Central memory CD4-positive, alpha-beta T cell (primary cell): ENCODE results near the gene POMZP3.
"Not testable (repeated sequence)": the region's sequence is repeated elsewhere in the genome, so short reads cannot be mapped to it uniquely, and the experiment has no call there.

Experiments
- DNase-seq: peaks from one replicate; pipeline ENCODE4 v3.0.0; 2022
- total RNA-seq, 3 experiments: gene quantifications; one replicate each; lab custom pipeline; 2026; lab: John Stamatoyannopoulos, UW

POMZP3 gene
- 7.5 to 14.5 (median 10.2) reads per million in 3 experiments for total RNA-seq

DNA sequence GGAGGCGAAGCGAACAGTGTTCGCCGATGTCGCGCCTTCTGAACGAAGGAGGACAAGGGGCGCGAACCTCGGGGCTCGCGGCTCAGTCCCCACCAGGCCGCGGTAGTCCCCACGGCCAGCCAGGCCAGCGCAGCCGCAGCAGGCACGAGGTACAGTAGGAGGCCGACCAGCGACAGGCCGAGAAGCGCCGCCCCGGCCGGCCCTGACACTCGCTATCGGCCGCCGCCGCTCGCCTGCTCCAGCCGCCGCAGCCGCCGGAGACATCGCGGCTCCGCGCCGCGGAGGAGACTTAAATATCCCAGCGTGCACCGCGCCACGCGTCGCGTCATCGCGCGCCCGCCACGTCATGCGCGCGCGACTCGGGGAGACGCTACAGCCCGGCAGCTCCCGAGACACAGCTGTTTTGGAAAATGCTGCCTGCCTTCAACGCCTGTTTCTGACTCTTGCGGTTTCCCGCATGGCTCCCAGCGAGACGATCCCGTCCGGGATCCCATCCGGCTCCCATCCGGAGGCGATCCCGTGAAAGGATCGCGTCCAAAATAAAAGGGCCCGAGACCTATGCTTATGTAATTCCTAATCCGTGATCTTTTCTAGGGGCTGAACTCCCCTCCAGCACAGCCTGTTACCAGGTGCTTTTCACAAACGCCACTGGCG is at the start of gene POMZP3:
TSS of gene POMZP3 (minus strand) at position 291 of the 654 bp plus-strand sequence. CDS start 1,215 bp downstream, outside the sequence.
- peak; percentile 63 for DNase-seq

- not testable (repeated sequence) for DNase-seq
These were observed 48.7 kb upstream of the POMZP3 start for GRCh38 chr7:76675783-76676182.

DNA sequence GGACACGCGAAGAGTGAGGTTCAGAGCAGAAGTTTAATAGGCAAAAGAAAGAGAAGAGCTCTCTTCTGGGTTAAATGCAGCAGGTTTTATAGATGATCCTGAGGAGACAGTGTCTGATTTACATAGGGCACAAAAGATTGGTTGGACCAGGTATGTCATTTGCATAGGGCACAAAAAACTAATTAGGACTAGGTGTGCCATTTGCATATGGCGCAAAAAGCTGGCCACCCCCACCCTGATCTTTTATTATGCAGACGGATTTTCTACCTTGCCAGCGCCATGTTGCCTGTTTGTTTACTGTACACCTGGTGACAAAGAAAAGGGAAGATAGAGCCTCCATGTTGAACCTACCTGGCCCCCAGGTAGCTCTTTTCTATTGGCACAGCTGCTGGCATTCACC is 46.3 kb upstream of the POMZP3 start:
- not testable (repeated sequence) for DNase-seq

DNA sequence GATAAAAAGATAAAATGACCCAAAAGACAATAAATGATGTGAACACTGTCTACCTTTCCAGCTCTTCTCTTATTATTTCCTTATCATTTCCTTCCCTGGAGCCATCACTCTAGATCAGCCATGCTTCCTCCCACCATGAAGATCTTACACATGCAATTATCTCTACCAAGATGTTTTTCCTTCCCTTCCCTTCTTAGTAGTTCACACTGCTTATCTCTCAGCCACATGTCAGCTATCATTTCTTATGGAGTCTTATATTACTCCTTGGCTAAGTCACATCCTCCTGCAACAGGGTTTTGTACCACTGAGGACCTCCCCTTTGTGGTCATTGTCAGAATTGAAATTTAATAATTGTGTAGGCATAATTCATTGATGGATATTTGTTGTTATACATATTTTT is 32.1 kb upstream of the POMZP3 start:
- not testable (repeated sequence) for DNase-seq

DNA sequence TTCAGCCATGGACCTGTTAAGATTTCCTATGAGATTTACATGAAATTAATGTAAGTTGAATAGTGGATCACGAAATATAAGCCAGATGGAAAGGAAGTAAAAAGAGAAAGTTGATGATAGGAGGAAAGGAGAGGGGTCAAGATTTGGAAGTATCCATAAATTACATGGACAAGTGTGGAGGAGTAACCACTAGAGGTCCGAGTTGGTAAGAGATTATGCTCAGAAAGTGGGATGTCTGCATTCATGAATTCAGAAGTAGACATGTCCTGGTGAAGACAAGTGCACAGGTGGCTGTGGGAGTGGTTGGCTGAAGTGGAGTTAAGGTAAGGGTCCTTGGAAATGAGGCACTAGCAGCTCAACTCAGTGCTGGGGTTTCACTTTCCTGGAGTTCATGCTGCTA is 29.3 kb upstream of the POMZP3 start:
- not testable (repeated sequence) for DNase-seq

- DNase-seq = not testable (repeated sequence)
These were observed 15.5 kb upstream of the POMZP3 start for GRCh38 chr7:76642620-76643019.

DNA sequence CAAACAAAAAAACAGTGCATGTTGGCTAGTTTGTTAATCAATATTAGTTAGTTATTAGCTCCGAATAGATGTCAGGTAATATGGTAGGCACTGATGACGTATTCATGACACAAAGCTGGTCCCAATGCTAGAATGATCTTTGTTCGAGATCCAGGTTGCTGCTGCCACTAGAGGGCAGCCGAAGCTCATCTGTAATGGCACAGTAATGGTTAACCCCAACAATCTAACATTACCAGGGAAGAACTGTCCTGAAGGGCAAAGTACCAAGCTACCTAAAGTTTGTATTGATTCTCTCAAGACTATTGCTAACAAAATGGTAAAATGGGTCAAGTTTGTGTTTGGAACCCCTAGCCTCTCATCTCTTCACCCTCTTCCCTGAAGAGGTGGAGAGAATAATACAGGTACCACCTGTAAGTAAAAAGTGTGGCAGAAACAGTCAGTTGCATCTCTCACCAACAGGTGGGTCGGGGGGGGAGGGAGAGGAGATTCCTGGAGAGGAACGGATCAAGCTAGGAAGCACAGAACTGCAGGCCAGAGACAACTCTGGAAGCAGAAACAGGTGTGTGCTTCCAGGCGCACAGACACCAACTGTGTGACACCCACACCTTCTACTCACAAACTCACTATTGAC is 10.1 kb upstream of the POMZP3 start:
- DNase-seq = not testable (repeated sequence)

- DNase-seq = not testable (repeated sequence)
These were observed 498 bp downstream of the POMZP3 start for GRCh38 chr7:76626581-76626980.

- not testable (repeated sequence) for DNase-seq
These were observed 7.5 kb downstream of the POMZP3 start for GRCh38 chr7:76619439-76620190.

DNA sequence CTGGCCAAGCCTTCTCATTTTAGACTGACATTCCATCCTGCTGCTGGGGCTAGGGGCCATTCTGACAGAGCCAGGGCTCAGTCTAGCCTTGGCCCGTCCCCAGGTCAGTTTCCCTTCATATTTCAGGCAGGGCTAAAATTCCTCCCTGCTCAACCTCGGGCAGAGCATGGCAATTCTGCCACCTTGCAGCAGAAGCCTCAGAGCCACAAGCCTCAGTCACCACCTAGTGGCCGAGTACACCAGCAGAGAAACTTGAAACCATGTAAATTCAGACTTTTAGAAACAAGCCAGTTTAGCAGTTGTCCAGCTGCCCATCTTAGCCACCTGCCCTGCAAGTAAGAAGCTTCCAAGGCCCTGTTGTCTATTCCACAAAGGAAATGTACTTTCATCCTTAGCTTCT is 13.3 kb downstream of the POMZP3 start:
- DNase-seq = not testable (repeated sequence)

- DNase-seq = not testable (repeated sequence)
These were observed 14.8 kb downstream of the POMZP3 start for GRCh38 chr7:76612232-76612631.

- DNase-seq = not testable (repeated sequence)
These were observed 17.2 kb downstream of the POMZP3 start for GRCh38 chr7:76609864-76610263.

DNA sequence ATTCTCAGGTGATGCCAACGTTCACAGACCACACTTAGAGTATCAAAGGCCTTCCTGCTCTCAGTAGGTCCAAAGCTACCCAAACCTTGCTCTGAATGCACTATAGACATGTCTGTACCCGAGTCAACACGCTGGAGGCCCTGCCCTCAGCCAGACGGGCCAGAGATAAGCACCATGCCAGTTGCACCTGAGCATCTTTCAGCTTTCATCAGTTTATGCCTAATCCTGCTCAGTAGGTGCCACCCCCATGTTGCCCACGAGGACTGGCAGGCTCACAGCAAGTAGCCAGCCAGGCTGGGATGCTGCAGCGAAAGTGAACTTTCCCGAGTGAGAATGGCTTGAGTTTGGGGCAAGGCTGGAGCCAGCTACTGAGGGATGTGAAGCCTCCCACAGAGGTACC is 18.6 kb downstream of the POMZP3 start:
- DNase-seq = not testable (repeated sequence)

DNA sequence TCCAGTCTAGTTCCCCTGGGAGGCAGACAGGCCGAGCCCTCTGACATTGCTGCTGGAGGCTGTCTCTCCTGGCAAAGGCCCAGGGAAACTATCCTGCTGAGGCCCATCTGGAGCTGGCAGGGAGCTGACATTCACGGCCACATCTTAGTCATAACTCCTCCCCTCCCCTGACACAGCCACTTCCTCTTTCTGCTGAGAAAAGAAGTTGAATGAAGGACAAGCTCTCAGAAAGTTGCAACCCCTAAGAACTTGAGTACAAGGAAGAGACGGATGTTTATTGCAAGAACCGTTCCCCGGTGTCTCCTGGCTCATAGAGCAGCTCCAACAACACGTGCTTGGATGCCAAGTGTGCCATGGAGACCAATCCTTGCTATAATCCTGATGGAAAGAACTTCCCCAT is 21.1 kb downstream of the POMZP3 start:
- peak; percentile 34 for DNase-seq

DNA sequence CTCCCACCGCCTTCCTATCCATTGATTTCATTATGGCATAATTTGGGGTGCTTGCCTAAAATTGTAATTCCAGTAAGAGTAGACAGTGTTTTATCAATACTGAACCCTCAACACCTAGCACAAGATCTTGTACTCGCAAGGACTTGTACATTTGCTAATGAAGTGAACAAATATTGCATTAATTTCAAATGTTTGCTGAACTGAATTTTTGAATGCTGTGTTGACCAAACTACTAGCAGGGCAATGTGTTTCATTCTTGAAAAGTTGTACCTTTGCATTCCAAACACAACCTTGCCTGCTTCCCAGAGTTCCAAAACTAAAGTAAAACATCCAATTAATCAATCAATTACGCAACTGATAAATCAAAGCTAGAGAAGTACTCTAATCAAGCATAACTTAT is 26.4 kb downstream of the POMZP3 start:
- not testable (repeated sequence) for DNase-seq

GRCh38 chr7:76600116-76600482 is 27.0 kb downstream of the POMZP3 start:
- DNase-seq = not testable (repeated sequence)

DNA sequence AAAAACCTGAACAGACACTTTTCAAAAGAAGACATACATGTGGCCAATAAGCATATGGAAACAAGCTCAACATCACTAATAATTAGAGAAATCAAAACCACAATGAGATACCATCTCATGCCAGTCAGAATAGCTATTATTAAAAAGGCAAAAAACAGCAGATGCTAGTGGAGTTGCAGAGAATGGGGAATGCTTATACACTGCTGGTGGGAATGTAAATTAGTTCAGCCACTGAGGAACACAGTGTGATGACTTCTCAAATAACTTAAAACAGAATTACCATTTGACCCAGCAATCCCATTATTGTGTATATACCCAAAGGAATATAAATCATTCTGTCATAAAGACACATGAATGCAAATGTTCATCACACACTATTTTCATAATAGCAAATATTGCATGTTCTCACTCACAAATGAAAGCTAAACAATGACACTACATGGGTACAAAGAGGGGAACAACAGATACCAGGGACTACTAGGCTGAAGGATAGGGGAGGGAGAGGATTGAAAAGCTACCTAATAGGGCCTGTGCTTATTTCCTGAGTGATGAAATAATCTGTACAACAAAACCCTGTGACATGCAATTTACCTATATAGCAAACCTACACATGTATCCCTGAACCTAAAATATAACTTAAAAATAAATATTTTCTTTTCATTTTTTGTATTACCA is 28.4 kb downstream of the POMZP3 start:
- not testable (repeated sequence) for DNase-seq

DNA sequence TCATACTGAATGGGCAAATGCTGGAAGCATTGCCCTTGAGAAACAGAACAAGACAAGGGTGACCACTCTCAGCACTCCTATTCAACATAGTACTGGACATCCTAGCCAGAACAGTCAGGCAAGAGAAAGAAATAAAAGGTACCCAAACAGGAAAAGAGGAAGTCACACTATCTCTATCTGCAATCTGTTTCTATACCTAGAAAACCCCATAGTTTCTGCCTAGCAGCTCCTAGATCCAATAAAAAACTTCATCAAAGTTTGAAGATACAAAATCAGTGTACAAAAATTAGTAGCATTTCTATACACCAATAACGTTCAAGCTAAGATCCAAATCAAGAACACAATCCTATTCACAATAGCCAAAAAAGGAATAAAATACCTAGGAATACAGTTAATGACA is 29.8 kb downstream of the POMZP3 start:
- not testable (repeated sequence) for DNase-seq

- DNase-seq = not testable (repeated sequence)
These were observed 34.4 kb downstream of the POMZP3 start for GRCh38 chr7:76592694-76593093.

GRCh38 chr7:76591602-76592304 is 35.3 kb downstream of the POMZP3 start:
- not testable (repeated sequence) for DNase-seq

DNA sequence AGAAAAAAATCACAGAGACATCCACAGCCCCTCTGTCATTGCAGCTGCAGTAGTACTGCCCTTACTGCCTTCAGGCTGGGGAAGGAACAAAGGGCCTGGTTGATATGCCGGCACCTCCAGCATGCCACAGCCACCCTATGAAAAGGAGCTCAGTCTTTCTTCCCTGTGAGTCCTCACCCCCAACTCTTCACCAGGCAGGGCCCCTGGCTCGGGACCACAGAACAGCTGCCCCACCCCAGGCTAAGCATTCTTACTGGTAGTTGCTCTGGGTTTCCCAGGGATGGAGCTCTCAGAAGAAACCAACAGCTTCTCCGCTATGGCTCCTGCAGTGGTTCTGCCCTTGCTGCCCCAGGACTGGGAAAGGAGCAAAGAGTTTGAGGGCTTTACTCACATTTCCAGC is 36.0 kb downstream of the POMZP3 start:
- not testable (repeated sequence) for DNase-seq

- not testable (repeated sequence) for DNase-seq
These were observed 38.5 kb downstream of the POMZP3 start for GRCh38 chr7:76588586-76588985.
